Uterus (tissue), 4 donors: Measurements from ENCODE around the gene AP1S1. TPM values are rescaled to one million over a fixed set of nuclear protein-coding genes. Genes with fewer than 3 reads are reported as not detected.

Experiments used
- DNase-seq, 2 donors: peaks; one replicate each; pipeline ENCODE4 v3.0.0-alpha.2; 2019 to 2020
- H3K27ac ChIP-seq, 2 donors: fragments of 200-600 bp; sonication (generic); 1 replicate in 1 of 2; 2 replicates in 1 of 2; pipeline ENCODE4 v1.5.1; 2016 to 2018
- H3K27me3 ChIP-seq, 2 donors: fragments of 200-600 bp; sonication (generic); one replicate each; pipeline ENCODE4 v1.5.1; 2018 to 2019; ENCODE audit warnings: control low read depth in 1 of 2
- H3K36me3 ChIP-seq, 2 donors: fragments of 200-600 bp; sonication (generic); one replicate each; pipeline ENCODE4 v1.5.1; 2019; ENCODE audit warnings: control low read depth in 1 of 2
- H3K4me1 ChIP-seq, 2 donors: fragments of 200-600 bp; sonication (generic); one replicate each; pipeline ENCODE4 v1.5.1; 2018 to 2019; ENCODE audit warnings: control low read depth in 1 of 2
- H3K4me3 ChIP-seq, 2 donors: fragments of 200-600 bp; sonication (generic); 1 replicate in 1 of 2; 2 replicates in 1 of 2; pipeline ENCODE4 v1.5.1; 2018 to 2019; ENCODE audit warnings: mild to moderate bottlenecking in 1 of 2
- H3K9me3 ChIP-seq, 2 donors: fragments of 200-600 bp; sonication (generic); one replicate each; pipeline ENCODE4 v1.5.1; 2019; ENCODE audit warnings: control low read depth in 1 of 2
- POLR2A ChIP-seq, 2 donors: fragments of 450-650 bp; IDR thresholded peaks; one replicate each; pipeline ENCODE4 v1.6.1; 2016; ENCODE audit warnings: antibody characterized with exemption in 2 of 2, mild to moderate bottlenecking in 1 of 2, moderate library complexity in 1 of 2
- intact Hi-C: fragments of 100-400 bp; cut with DNase I; formaldehyde crosslinking; loops from one replicate; pipeline ENCODE4 v1.15.1; 2023; ENCODE audit warnings: low total_unique reads
- microRNA-seq: library from miRNA; unstranded; fragments of <30 nt; microRNA quantifications from one replicate; pipeline ENCODE4, GENCODE V29; 2016; ENCODE audit warnings: borderline microRNAs expressed, borderline replicate concordance
- small RNA-seq: library from RNA; depleted of rRNA; stranded (forward); fragments of <200 nt; gene quantifications from one replicate; pipeline ENCODE3, GENCODE V24; 2016
- total RNA-seq, 4 donors: library from RNA; depleted of rRNA in 3 of 4; stranded (reverse); fragments of >200 nt in 3 of 4; gene quantifications; one replicate each; pipeline versions ENCODE4 v1.1.0 to v1.2.4, GENCODE V29; 2014 to 2023
- TF ChIP-seq, protein P1 (sequence below), 4 experiments: fragments of 200-600 bp in 2 of 4; fragments of 450-650 bp in 2 of 4; sonication (generic) in 2 of 4; IDR thresholded peaks; one replicate each; pipeline ENCODE4 v1.5.1; 2016 to 2019; ENCODE audit warnings: antibody characterized with exemption in 4 of 4, mild to moderate bottlenecking in 2 of 4, moderate library complexity in 1 of 4
- donor health status: DM: yes; HTN: yes; CAD: no.

Gene AP1S1
- total RNA-seq, 4 donors from 2014 or later = 9.2 to 59.6 (median 30.2) TPM

DNA sequence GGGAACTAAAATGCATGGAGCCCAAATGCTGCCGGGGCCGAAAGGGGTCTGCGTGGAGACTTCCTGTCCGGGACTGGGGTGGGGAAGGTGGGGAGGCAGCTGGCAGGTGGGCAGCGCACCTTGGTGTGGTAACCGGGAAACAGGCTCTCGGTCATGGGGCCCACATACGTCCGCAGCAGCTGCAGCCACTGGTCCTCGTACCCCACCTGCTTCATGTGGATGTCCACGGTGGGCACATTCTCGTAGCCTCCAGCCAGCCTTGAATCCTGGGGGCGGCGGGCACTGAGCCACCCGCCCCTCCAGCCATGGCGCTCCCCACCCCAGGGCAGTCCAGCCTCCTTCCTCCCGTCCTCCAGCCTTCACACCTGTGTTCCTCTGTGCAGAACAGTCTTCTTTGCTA, 53.2 kb downstream of the AP1S1 start:
- Histone ChIP-seq H3K27ac (no peak overlapping the region), H3K27me3 (no peaks in the 10 kb centered on the region), H3K4me3 (no peak overlapping the region), H3K4me1 (no peaks in the 10 kb centered on the region), H3K36me3 (no peaks in the 10 kb centered on the region), H3K9me3 (no peaks in the 10 kb centered on the region)
- TF ChIP-seq, protein P1, sequence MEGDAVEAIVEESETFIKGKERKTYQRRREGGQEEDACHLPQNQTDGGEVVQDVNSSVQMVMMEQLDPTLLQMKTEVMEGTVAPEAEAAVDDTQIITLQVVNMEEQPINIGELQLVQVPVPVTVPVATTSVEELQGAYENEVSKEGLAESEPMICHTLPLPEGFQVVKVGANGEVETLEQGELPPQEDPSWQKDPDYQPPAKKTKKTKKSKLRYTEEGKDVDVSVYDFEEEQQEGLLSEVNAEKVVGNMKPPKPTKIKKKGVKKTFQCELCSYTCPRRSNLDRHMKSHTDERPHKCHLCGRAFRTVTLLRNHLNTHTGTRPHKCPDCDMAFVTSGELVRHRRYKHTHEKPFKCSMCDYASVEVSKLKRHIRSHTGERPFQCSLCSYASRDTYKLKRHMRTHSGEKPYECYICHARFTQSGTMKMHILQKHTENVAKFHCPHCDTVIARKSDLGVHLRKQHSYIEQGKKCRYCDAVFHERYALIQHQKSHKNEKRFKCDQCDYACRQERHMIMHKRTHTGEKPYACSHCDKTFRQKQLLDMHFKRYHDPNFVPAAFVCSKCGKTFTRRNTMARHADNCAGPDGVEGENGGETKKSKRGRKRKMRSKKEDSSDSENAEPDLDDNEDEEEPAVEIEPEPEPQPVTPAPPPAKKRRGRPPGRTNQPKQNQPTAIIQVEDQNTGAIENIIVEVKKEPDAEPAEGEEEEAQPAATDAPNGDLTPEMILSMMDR (IDR thresholded peaks at IDR 0.05) = no peak
- no peak for TF ChIP-seq POLR2A (IDR thresholded peaks at IDR 0.05)
- no peak for DNase-seq
- intact Hi-C loops = no loop called here

- Histone ChIP-seq H3K27me3 (no peaks in the 10 kb centered on the region), H3K4me3 (no peak overlapping the region), H3K4me1 (no peaks in the 10 kb centered on the region), H3K27ac (no peak overlapping the region), H3K9me3 (no peaks in the 10 kb centered on the region), H3K36me3 (no peaks in the 10 kb centered on the region)
- no peak for TF ChIP-seq POLR2A (IDR thresholded peaks at IDR 0.05)
- DNase-seq = no peak
- intact Hi-C loops = no loop called here
These were observed 54.5 kb downstream of the AP1S1 start for GRCh38 chr7:101208794-101209193.

DNA sequence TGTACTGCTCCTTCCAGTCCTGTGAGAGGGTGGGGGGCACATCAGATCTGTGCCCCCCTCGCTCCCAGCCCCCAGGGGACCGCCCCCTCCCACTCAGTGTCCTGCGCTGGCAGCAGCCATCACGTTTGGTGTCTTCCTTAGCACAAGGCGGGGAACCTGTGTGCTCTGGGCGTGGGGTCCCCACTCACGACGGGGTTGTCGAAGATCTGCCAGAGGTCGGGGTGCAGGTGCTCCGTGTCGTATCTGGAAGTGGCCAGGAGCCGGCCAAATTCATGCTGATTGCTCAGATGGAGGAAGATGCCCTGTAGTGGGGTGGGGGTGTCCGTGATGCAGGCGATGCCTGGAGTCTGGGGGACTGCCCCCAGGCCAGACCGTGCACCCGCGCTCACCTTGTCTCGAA, 55.9 kb downstream of the AP1S1 start:
- no peak overlapping the region for H3K27ac ChIP-seq
- H3K9me3 ChIP-seq = no peaks in the 10 kb centered on the region
- no peaks in the 10 kb centered on the region for H3K36me3 ChIP-seq
- H3K4me3 ChIP-seq = no peak overlapping the region
- intact Hi-C loops = no loop called here
- DNase-seq = no peak
- H3K27me3 ChIP-seq = no peaks in the 10 kb centered on the region
- TF ChIP-seq, protein P1 (IDR thresholded peaks at IDR 0.05) = no peak
- no peak for TF ChIP-seq POLR2A (IDR thresholded peaks at IDR 0.05)
- H3K4me1 ChIP-seq = no peaks in the 10 kb centered on the region

Small RNAs within 50 kb of the gene (microRNA-seq; reads per million reads assigned to microRNA genes)
- not detected for gene MIR4653

Small RNAs within 50 kb of the gene (small RNA-seq; reads per million reads assigned to genes)
- not detected for gene MIR4653

Other genes with a start within 250 kb of the AP1S1 start
- under 1 TPM in 1 of 4 donors, not detected in 3; 0.09 TPM for gene MUC3A, start 204.9 kb upstream of the AP1S1 start, total RNA-seq
- 10 to 100 TPM in 1 of 4 donors, under 1 TPM in 2, not detected in 1; 0.03 to 14.9 (median 0.29) TPM for gene MUC12, start 184.9 kb upstream of the AP1S1 start, total RNA-seq
- under 1 TPM in 1 of 4 donors, not detected in 3; under 0.01 TPM for gene MUC17, start 134.4 kb upstream of the AP1S1 start, total RNA-seq
- 10 to 100 TPM in 3 of 4 donors, 1 to 10 TPM in 1; 9.7 to 73.0 (median 26.3) TPM for gene TRIM56, start 69.0 kb upstream of the AP1S1 start, total RNA-seq
- 10 to 100 TPM in 1 of 4 donors, 1 to 10 TPM in 2, under 1 TPM in 1; 0.51 to 10.6 (median 5.5) TPM for gene SERPINE1, start 27.4 kb upstream of the AP1S1 start, total RNA-seq
- gene VGF, start 11.1 kb downstream of the AP1S1 start, total RNA-seq = under 1 TPM in 1 of 4 donors, not detected in 3; 0.14 TPM
- not detected for gene NAT16, start 25.8 kb downstream of the AP1S1 start, total RNA-seq
- gene MOGAT3, start 46.6 kb downstream of the AP1S1 start, total RNA-seq = not detected
- 10 to 100 TPM; 29.2 to 75.4 (median 34.1) TPM for gene PLOD3, start 63.1 kb downstream of the AP1S1 start, total RNA-seq
- 10 to 100 TPM; 40.7 to 53.3 (median 52.0) TPM for gene ZNHIT1, start 63.7 kb downstream of the AP1S1 start, total RNA-seq
- gene CLDN15, start 83.3 kb downstream of the AP1S1 start, total RNA-seq = 10 to 100 TPM in 2 of 4 donors, 1 to 10 TPM in 2; 5.6 to 49.4 (median 16.7) TPM
- gene FIS1, start 90.6 kb downstream of the AP1S1 start, total RNA-seq = 100 to 1,000 TPM; 129 to 251 (median 233) TPM
- gene IFT22, start 167.3 kb downstream of the AP1S1 start, total RNA-seq = 10 to 100 TPM in 3 of 4 donors, 1 to 10 TPM in 1; 7.1 to 43.5 (median 27.6) TPM
- gene COL26A1, start 208.4 kb downstream of the AP1S1 start, total RNA-seq = 10 to 100 TPM in 1 of 4 donors, under 1 TPM in 1, not detected in 2; 0.30 to 11.8 TPM